ENCODE data around the gene PRKAB2. TPM values are rescaled to one million over a fixed set of nuclear protein-coding genes. Genes with fewer than 3 reads are reported as not detected.

The PRKAB2 gene
- total RNA-seq, 1 experiment from 2014 or later = 17.8 TPM

GRCh38 chr1:147117109-147117508, 55.2 kb downstream of the PRKAB2 start:
- WGBS (ENCODE audit: extremely low coverage, insufficient read length, low lambda C conversion rate) = no CpG with 5 or more reads among the region's 1 CpG
- Histone ChIP-seq H2AFZ (ENCODE audit: low read length) (no peak overlapping the region), H3K9ac (ENCODE audit: extremely low read depth, insufficient read length, low read length) (no peak overlapping the region), H3K23me2 (ENCODE audit: insufficient read length, low read depth, low read length, poor library complexity, severe bottlenecking) (no peaks in the 10 kb centered on the region), H4K8ac (replicated peaks; ENCODE audit: insufficient read length, low read depth, low read length) (no peak overlapping the region), H3T11ph (ENCODE audit: low read length) (no peak overlapping the region), H3K4me2 (ENCODE audit: insufficient read depth, insufficient read length, low read length) (no peak overlapping the region), H2BK20ac (ENCODE audit: low read depth, low read length, poor library complexity, severe bottlenecking) (no peak overlapping the region), H2BK15ac (ENCODE audit: low read depth, low read length) (no peak overlapping the region), H3K23ac (ENCODE audit: insufficient read length, low read depth, low read length) (no peak overlapping the region), H4K91ac (ENCODE audit: insufficient read length, low read depth, low read length) (no peak overlapping the region), H3K79me2 (ENCODE audit: insufficient read depth, low read length) (no peaks in the 10 kb centered on the region), H3K4ac (ENCODE audit: low read depth, low read length) (no peak overlapping the region), H2BK5ac (ENCODE audit: insufficient read length, low read length) (no peak overlapping the region), H4K20me1 (ENCODE audit: control insufficient read depth, insufficient read depth, insufficient read length) (no peaks in the 10 kb centered on the region), H4K5ac (ENCODE audit: insufficient read length, low read depth, low read length) (no peak overlapping the region), H2BK120ac (ENCODE audit: low read depth, low read length, poor library complexity, severe bottlenecking) (no peak overlapping the region), H3K9me3 (ENCODE audit: control insufficient read depth, low read depth, low read length) (no peaks in the 10 kb centered on the region), H3K56ac (ENCODE audit: insufficient read length, low read depth, low read length) (no peak overlapping the region), H2BK12ac (ENCODE audit: insufficient read length, low read depth, low read length) (no peak overlapping the region), H2AK5ac (ENCODE audit: insufficient read length, low read length) (no peak overlapping the region), H3K27ac (ENCODE audit: insufficient read length, low read depth, low read length) (no peak overlapping the region), H3K79me1 (ENCODE audit: insufficient read depth, low read depth, low read length, poor library complexity, severe bottlenecking) (no peaks in the 10 kb centered on the region), H3K4me1 (ENCODE audit: insufficient read depth, low read length) (no peaks in the 10 kb centered on the region), H3K14ac (ENCODE audit: insufficient read depth, low read length) (no peak overlapping the region), H3K18ac (ENCODE audit: insufficient read length, low read depth, low read length) (no peak overlapping the region), H3K27me3 (ENCODE audit: insufficient read depth, low read length) (no peaks in the 10 kb centered on the region)
- Mint-ChIP-seq H3K36me3 (ENCODE audit: insufficient read depth in 1 of 3, low read depth in 3 of 3) (no peaks in the 10 kb centered on the region), H3K27me3 (ENCODE audit: low read depth) (peaks cover 5% of the 10 kb centered on the region), H3K27ac (no peak overlapping the region), H3K9me3 (no peaks in the 10 kb centered on the region), H3K4me1 (peaks cover 4 to 6% of the 10 kb centered on the region in 2 experiments), H3K4me3 (no peak overlapping the region)
- no peak for TF ChIP-seq CTCF (conservative IDR thresholded peaks at IDR 0.05)
- DNase-seq = no peak
